HG02840 (cell line): ENCODE measurements around the gene KLC4.
"Not testable (repeated sequence)": the region's sequence is repeated elsewhere in the genome, so short reads cannot be mapped to it uniquely, and the experiment has no call there.

Experiments
- ATAC-seq: cut with Tn5 transposase; IDR thresholded peaks from one replicate; pipeline ENCODE4 v1.9.1; 2021; ENCODE audit warnings: mild to moderate bottlenecking, moderate library complexity, moderate number of reproducible peaks; ENCODE audit not compliant: unreplicated experiment, low FRiP score

The KLC4 gene

DNA sequence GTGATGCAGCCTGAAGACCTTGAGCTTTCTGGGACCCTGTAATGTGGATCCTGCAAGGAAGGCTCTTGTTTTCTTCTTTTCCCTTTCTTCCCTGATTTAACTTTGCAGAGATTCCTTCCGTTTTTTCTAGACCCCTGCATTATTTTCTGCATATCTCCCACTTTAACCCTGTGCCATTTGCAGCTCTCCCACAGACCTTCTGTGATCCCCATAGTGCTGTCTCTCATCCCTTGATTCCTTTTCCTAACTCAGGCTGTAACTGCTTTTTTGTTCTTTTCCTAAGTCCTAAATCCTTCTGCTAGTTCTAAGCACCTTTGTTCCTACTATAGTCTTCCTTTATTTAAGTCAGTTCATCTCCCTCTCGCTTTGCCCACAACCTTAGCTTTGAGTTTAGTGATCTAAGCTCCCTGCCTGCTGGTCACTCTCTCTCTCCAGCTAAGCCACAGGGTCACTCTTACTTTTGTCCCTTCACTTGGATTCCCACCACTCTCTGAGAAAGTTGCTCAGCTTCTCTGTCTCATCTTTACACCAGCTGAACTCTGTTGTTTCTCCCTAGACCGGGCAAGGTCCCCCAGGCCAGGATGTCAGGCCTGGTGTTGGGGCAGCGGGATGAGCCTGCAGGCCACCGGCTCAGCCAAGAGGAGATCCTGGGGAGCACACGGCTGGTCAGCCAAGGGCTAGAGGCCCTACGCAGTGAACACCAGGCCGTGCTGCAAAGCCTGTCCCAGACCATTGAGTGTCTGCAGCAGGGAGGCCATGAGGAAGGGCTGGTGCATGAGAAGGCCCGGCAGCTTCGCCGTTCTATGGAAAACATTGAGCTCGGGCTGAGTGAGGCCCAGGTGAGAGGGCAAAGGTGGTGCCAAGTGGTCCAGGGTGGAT, 1.6 kb downstream of the KLC4 start:
- ATAC-seq: no peak

DNA sequence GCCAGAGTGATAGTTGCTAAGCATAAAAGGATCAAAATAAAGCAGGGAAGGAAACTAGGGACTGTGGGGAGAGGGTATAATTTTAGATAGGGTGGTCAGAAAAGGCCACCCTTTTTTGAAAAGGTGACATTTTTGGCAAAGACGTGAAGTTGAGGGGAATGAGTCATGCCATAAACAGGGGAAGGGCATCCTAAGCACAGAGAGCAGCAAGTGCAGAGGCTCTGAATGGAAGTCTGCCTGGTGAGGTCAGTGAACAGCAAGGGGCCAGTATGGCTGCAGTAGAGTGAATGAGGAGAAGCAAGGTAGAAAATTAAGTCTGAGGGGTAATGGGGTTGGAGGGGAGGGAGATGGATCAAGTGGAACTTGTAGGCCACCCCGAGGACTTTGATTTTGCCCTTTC, 2.4 kb downstream of the KLC4 start:
- no peak for ATAC-seq

DNA sequence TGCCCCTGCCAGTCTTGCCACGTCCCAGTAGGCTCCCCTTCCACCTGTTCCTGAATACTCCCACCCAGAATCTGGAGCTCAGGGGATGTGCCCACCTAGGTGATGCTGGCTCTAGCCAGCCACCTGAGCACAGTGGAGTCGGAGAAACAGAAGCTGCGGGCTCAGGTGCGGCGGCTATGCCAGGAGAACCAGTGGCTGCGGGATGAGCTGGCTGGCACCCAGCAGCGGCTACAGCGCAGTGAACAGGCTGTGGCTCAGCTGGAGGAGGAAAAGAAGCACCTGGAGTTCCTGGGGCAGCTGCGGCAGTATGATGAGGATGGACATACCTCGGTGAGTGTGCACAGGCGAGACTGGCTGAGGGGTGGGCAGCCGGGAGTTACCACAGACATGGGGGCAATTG, 3.4 kb downstream of the KLC4 start:
- ATAC-seq: no peak

DNA sequence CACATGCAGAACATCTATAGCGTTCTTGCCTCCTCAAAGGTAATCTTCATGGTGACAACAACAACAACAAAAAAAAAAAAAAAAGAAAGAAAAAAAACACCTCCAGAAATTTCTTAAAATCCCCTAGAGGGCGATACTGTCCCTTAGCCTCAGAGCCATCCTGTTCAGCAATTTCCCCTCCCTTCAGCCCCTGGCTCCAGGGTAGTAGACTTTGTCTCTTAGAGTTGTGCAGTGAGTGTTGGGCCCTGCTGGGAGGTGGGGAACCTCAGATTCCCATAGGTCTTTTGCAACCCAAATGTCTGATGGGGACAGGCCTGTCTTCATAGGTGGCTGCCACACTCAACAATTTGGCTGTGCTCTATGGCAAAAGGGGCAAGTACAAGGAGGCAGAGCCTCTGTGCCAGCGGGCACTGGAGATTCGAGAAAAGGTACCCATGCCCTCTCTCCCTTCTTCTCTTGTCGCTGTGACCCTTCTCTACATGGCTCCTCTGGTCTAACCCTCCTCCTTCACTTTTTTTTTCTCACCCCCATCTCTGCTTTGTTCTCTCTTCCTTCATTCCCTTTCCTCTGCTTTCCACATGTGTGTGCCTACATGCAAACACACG, 10.7 kb downstream of the KLC4 start:
- no peak for ATAC-seq

DNA sequence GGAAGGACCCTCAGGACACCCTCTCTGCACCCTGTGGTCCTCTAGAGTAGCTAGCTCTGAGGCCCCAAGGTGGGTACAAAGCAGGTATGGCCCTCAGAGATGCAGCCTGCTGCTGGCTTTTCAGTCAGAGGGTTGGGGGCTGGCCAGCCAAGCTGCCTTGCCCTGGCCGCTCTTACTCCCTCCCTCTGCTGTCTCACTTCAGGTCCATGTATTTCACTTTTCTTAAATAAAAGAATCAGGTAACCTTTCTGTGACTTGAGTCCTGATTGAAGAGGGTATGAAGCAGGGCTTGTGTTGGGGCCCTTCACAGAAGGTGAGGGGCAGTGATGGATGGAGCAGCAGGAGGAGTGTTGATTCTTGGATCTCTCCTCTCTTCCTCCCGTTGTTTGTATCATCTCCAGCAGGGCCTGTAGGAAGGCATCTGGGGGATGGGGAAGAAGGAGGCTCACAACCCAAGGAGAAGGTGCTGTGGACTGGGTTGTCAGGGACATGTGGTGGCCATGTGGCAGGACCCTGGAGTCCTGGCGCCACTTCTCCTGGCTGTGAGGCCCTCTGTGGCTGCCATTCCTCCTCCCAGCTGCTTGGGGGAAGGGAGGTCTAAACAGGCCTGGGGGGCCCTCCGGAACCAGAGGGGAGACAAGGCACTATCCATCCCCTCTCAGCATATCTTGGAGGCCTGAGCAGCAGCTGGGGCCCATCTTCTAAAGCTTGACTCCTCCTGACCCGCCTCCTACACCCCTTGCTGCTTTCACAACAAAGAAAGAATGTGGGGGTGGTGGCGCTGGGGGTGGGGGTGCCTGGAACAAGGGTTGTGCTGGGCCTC, 15.6 kb downstream of the KLC4 start:
- ATAC-seq: no peak

DNA sequence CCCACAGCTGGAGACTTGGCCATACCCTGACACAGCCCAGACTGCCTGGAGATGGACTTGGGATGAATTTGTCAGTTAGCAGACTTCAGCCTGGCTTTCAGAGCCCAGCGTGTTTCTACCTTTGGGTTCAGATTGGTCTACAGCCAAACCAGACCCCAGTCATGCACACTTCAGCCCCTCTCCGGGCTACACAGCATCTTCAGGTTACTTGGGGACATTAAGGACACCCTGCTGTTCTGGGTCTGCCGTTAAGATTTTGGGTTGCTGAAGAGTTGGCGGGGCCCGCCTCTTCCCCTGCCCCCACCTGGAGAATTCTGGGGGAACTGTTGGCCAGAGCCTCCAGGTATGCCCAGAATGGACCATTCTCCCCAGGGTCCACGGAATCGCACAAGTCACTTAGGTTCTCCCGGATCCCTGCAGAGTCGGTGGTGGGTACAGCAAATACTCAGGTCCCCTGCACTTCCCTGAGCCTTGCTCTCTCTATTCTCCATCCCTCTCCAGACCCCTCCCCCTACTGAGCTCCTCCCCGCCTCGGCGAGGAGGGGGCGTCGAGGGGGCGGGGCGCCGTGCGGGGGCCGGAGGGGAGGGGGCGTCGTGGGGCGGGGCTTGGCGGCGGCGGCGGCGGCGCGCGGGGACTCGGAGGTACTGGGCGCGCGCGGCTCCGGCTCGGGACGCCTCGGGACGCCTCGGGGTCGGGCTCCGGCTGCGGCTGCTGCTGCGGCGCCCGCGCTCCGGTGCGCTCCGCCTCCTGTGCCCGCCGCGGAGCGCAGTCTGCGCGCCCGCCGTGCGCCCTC, 16.4 kb downstream of the KLC4 start, which contains the start of gene PTK7:
Gene PTK7, plus strand, starts transcription at position 645 of the 794 bp plus-strand sequence. CDS start 175 bp downstream, outside the sequence.
- ATAC-seq: no peak

DNA sequence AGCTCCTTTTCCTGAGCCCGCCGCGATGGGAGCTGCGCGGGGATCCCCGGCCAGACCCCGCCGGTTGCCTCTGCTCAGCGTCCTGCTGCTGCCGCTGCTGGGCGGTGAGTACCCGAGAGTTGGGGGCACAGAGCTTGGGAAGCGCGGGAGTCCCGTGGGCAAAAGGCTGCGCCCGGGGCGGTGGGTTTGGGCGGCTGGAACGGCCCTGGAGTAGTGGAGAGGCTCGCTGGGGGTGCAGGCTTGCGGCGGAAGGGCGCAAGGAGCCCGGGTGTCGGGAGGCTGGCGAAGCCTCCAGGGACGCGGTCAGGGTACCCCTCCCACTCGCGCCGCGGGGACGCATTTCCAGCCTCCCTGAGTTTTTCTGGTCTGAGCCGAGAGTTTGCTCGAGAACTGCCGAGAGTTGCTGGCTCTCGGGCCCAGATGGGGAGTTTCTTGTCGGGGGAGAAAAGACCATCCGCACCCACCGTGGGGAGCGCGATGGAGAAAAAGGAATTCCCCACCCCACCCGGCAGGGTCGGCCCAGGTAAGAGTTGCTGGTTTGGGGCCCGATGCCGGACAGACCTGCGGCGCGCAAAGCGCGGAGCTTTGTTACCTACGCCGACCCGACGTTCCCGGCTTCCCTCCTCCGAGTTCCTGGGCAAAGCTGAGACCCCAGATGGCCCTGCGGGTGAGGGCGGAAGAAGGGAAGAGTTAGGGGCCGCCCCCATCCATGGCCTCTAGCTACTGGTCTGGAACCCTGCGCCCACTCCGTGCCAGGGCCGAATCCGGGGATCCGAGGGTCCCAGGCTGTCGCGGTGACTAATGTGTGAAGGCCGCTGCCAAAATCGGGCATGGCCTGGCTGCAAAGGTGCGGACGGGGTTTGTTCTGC, 17.3 kb downstream of the KLC4 start:
- ATAC-seq: no peak

DNA sequence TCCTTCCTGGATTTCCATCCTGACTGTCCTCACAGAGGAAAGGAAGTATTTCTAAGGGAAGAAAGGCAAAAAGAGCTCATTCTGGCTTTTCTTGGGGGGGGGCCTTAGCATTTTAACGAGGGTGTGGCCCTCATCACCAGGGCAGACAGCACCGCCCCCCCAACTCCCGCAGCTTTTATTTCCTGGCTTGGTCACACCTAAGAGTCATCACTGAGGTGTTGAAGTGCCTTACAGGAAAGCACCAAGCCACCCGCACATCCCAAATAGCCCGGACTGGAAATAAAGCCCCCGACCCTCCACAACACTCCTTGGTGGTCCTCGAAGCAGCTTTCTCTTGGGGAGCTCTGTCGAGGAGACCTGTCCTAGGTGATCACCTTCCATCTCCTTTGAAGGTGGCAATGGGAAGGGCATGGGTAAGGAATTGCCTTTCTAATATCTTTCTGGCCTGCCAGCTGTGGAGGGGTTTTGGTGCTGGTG, 17.9 kb downstream of the KLC4 start:
- no peak for ATAC-seq

DNA sequence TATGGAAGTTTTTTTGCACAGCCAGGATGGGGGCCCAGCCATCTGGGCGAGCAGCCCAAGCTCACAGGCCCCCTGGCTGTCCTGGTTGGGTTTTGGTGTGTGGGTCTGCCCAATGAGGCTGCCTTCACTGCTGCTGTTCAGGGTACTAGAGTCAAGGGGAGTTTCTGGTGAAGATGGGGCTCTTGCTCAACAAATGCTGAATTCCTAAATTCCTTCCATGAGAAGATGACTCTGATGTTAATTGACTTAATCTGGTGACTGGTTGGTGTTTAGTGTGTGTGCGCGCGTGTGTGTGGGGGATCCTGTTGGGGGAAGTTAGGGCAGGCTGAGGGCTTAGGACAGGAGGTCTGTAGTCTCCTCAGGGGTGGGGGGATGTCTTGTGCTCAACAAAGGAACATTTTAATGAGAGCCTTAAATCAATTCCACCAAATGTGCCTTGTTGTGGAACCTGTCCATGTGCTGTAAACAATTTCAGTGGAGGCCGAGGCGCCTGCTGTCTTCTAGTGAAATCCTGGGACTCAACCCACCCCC, 18.6 kb downstream of the KLC4 start:
- ATAC-seq: no peak

DNA sequence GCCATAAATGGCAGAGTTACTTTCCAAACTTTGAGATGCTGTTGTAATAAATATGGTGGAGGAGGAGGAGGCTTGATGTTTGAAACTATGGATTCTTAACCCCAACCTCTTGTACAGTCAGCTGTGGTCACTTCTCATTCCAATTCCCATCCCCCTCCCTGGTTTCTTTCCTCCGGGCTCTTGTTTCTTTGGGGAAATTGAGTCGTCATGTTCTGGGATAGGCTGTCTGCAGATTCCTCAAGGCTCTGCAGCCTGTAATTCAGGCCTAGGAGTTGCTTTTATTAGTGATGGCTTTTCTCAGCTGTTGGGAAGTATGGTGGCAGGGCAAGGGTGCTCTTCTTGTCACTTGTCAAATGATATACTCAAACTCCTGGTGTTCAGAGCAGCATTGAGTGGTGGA, 19.3 kb downstream of the KLC4 start:
- ATAC-seq: no peak

DNA sequence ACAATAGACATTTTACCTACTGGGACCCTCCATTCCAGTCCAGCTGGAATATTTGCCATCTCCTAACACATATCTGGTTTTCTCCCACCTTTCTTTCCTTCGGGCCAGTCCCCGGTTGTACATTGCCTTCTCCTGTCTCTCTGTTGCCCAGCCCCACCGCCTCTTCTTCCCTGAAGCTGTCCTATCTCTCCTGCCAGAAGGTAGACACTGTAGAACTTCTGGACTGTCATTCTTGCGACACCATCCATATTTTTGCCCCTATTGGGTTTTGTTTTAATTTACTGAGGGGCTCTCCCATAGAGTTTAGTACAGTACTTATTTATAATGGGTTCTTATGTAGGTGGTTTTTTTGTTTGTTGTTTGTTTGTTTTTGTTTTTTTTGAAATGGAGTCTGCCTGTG, 21.6 kb downstream of the KLC4 start:
- ATAC-seq: no peak

DNA sequence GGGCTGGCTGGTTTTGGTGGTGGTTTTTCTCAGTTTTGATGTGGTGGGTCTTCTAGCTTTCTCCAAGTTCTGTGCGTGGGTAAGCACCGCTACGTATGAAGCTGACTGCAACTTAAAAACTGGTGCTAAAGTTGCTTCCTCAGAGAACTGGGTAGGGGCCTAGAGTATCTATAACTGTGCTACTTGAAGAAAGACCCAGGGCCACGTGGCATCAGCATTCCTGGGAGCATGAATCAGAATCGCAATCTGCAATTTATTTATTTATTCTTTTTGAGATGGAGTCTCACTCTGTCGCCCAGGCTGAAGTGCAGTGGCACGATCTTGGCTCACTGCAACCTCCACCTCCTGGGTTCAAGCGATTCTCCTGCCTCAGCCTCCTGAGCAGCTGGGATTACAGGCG, 22.5 kb downstream of the KLC4 start:
- not testable (repeated sequence) for ATAC-seq

DNA sequence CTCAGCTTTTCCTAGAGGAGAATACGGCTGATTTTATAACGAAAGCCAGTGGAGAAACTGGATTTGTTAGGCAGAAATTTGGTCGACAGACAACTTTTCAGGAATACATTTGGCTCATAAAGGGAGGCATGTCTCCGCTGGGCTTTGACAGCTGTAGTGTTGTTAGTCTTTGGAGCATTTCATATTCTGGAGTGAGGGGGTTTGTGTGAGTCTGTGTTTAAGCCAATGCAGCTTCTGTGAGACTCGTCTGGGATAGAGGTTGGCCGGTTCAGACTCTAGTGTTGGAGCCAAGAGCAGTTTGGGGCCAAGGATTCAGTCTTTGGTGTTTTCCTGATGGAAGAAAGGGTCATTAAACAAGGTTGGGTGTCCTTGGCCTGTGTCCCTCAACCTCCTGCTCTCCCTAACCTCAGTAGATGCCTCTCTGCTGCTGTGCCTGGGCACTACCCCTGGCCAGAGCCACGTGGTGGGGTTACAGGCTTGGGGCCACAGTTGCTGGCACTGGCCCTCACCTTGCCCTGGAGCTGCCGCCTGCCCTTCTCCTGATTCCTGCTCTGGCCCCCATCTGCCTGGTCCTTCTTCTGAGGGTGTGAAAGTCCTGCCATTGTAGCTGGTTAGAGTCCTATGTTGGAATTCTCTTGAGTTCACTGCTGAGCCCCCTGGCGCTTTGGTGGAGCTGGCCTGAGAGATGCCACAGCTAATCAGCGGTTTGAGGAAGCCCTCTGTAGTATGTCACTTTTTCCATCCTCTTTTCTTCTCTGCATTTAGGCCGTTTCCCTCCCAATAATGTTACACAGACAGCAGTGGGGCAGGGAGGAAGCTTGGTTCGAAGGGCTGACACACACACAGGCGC, 23.6 kb downstream of the KLC4 start:
- no peak for ATAC-seq

DNA sequence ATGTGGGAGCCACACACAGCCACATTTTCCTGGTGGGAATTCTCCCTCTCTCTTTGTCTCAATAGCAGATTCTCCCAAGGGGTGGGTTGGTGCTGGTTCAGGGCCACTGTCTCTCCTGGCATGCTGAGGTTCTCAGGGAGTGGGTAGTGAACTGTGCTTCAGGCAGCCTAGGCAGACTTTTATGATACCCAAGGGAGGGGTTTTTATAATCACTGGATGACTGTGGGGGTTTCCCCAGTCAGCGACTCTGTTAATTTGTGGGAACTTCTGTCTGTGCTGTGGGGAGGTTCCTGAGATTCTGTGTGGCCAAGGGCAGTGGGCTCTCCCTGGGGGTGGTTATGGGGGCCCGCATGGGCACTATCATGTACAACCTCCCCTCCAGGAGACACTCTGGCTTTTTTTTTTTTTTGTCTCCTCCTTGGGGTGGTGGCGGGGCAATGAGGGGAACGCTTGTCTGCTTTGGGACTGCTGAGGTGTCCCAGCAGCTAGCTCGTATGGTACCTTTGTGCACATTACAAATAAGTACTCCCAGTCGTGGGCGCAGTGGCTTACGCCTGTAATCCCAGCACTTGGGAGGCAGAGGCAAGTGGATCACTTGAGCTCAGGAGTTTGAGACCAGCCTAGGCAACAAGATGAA, 26.7 kb downstream of the KLC4 start:
- ATAC-seq: no peak

DNA sequence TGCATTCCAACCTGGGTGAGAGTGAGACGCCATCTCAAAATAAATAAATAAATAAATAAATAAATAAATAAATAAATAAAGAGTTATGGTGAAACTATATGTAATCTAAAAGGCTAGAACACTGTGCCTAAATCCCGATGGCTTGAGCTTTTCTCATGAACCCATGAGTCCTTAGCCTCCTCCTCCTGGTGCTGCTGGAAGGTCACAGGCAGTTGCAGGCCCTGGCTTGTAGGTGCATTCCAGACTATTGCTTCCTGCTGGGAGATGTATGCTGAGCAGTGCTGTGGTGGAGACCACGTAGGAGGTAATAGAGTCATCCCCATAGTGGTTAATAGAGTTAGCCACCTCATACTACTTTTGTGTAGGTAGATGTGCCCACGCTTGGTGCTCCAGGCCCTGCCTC, 29.2 kb downstream of the KLC4 start:
- no peak for ATAC-seq

DNA sequence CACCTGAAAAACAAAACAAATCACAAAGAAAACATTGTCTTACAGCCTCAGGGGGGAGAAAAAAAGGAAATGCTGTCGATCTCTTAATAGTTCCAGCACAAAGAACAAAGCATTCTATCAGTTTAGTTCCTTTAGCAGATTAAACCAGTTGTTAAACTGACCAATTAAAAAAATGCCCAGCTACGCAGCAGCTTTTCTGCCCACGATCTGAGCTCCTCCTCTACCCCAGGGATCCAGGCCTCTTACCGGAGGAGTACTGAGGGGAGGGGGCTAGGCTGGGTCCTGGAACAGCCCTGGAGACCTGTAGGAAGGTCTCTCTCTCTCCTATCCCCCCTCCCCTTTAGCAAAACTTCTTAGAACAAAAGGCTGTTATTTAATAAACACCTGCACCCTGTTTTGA, 30.0 kb downstream of the KLC4 start:
- no peak for ATAC-seq

DNA sequence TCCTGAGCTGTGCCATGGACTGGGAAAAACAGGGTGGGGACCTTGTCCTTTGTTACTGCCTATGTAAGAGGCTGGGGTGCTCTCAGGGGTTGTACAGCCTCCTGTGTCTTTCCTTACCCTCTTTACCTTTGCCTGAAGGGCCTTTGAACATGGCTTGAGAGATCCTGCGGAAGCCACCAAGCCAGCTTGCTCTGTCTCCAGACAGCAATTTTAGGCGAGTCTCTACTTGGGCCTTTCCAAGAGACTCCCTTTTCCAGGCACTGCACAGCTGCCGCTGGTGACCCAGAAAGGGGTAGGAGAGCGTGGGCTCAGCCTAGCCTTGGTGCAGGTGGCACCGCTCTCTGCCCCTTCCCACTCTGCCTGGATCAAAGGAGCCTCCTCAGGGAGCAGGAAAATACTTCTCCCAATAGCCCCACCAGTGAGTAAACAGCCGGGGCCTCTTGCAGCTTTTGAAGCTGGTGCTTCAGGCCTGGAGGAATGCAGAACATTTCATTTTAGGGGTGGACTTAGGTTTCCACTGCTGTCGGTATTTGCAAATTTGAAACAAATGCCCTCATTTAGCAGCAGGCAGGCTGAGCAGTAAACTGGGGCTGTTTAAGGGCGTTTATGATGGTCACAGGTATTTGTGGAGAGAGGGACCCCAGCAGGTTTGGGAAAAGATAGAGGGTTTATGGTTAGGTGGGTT, 30.6 kb downstream of the KLC4 start:
- ATAC-seq: no peak
